ENCODE measurements around the gene TBC1D19. TPM values are rescaled to one million over a fixed set of nuclear protein-coding genes. Genes with fewer than 3 reads are reported as not detected.

The TBC1D19 gene
- total and polyA plus RNA-seq, 2 donors (not counting 1 experiment from before 2014, with no cell fraction given) = 1.8 to 11.0 TPM

DNA sequence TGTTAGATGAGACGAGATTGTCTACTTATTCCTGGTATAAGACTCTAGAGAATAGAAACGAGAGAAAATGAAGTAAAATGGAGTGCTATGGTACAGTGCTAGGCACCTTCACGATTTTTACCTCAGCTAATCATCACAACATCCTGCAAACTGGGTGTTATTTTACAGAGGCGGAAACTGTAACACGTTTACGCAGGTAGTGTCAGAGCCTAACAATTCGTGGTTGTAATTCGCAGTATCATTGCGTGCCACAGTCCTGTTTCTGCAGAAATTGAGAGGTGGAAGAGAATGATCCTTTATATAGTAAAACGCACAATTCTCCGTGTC is 383 bp upstream of the TBC1D19 start:
- no peak for DNase-seq

DNA sequence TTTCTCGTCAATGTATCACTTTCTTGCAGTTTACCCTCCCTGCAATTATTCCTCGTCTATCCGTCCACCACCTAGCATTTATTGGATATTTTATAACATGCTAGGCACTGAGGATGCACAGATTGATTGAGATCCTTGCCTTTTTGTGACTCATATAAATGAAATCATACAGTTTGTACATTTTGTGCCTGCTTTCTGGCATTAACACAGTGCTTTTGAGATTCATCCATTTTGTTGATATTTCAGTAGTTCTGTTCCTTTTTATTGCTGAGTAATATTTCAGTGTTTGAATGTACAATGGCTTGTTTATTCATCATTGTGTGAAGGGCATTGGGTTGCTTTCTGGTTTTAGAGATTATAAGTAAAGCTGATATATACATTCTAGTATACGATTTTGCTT is 841 bp downstream of the TBC1D19 start:
- ATAC-seq (ENCODE audit: low read depth) = no peak
- peak overlapping the region; percentile 96 for H2AFZ ChIP-seq (ENCODE audit: insufficient read depth, low read depth, low read length, poor library complexity, severe bottlenecking)

More for the DNA sequence above, 383 bp upstream of the TBC1D19 start:
- H3K4me2 ChIP-seq (replicated peaks; ENCODE audit: low read depth, low read length, poor library complexity, severe bottlenecking) = peak overlapping the region; percentile 77
- TF ChIP-seq, protein P1, sequence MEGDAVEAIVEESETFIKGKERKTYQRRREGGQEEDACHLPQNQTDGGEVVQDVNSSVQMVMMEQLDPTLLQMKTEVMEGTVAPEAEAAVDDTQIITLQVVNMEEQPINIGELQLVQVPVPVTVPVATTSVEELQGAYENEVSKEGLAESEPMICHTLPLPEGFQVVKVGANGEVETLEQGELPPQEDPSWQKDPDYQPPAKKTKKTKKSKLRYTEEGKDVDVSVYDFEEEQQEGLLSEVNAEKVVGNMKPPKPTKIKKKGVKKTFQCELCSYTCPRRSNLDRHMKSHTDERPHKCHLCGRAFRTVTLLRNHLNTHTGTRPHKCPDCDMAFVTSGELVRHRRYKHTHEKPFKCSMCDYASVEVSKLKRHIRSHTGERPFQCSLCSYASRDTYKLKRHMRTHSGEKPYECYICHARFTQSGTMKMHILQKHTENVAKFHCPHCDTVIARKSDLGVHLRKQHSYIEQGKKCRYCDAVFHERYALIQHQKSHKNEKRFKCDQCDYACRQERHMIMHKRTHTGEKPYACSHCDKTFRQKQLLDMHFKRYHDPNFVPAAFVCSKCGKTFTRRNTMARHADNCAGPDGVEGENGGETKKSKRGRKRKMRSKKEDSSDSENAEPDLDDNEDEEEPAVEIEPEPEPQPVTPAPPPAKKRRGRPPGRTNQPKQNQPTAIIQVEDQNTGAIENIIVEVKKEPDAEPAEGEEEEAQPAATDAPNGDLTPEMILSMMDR (IDR thresholded peaks at IDR 0.05) = no peak
- no peak for TF ChIP-seq EZH2 (IDR thresholded peaks at IDR 0.05; ENCODE audit: borderline replicate concordance, insufficient read depth, low read depth, low read length, poor library complexity, severe bottlenecking)
- H4K20me1 ChIP-seq (ENCODE audit: control insufficient read depth, insufficient read depth, low read length, poor library complexity, severe bottlenecking) = no peaks in the 10 kb centered on the region
- peak overlapping the region; percentile 85 to 87 for H3K27ac ChIP-seq (ENCODE audit: low read length in 2 of 2)
- peaks cover 9% of the 10 kb centered on the region for H3K79me2 ChIP-seq (ENCODE audit: control insufficient read depth, insufficient read depth, low read length)
- H3K27me3 Mint-ChIP-seq = peaks cover 7% of the 10 kb centered on the region
- ChIA-PET POLR2A (interaction anchor here (1.0 to 1.2 kb wide), 2 partner anchors 274 to 278 kb away, joined by 3 to 5 read pairs; partner anchors contain the start of gene STIM2), CTCF (interaction anchor here (0.7 to 2.3 kb wide), 6 partner anchors 9 to 1271 kb away, joined by 3 to 10 read pairs (median 3); partner anchors contain the start of gene ZCCHC4)
- H3K27me3 ChIP-seq (replicated peaks in 1 of 4; ENCODE audit: control extremely low read depth in 1 of 4, control insufficient read depth in 3 of 4, insufficient read depth in 4 of 4, low read length in 3 of 4) = no peaks in the 10 kb centered on the region
- H3K4me1 ChIP-seq (ENCODE audit: control insufficient read depth in 2 of 2, insufficient read depth in 2 of 2, low read length in 2 of 2) = peaks cover 11 to 13% of the 10 kb centered on the region in 2 donors
- H3K9me3 ChIP-seq (ENCODE audit: control extremely low read depth in 1 of 3, control insufficient read depth in 2 of 3, insufficient read depth in 1 of 3, low read length in 2 of 3) = no peaks in the 10 kb centered on the region
- H3K9ac ChIP-seq (ENCODE audit: low read length) = peak overlapping the region; percentile 82
- peaks cover 26% of the 10 kb centered on the region for H3K4me1 Mint-ChIP-seq
- 0% methylated on average over 2 of the region's 11 CpGs for WGBS (ENCODE audit: insufficient coverage)
- no peaks in the 10 kb centered on the region for H3K9me3 Mint-ChIP-seq (ENCODE audit: insufficient read depth)
- H3K36me3 ChIP-seq (replicated peaks in 1 of 2; ENCODE audit: control extremely low read depth in 1 of 2, control insufficient read depth in 1 of 2, extremely low read depth in 1 of 2, insufficient read depth in 2 of 2, low read length in 1 of 2) = no peaks in the 10 kb centered on the region
- intact Hi-C loops (cut with micrococcal nuclease) = loop anchor here (1.0 to 10.0 kb wide), 7 partner anchors 244 to 2001 kb away; partner anchors contain the start of genes DHX15, SEL1L3, STIM2 and ZCCHC4
- ATAC-seq (ENCODE audit: low read depth) = peak; percentile 60
- H3K4me3 Mint-ChIP-seq = peak overlapping the region; percentile 88
- H3K4me3 ChIP-seq (ENCODE audit: control extremely low read depth in 1 of 5, extremely low read depth in 1 of 5, insufficient read depth in 1 of 5, low read depth in 2 of 5, low read length in 4 of 5) = peak overlapping the region; percentile 43 to 92 (median 82)
- H3K27ac Mint-ChIP-seq = peak overlapping the region; percentile 91
- peak overlapping the region; percentile 96 for H2AFZ ChIP-seq (ENCODE audit: insufficient read depth, low read depth, low read length, poor library complexity, severe bottlenecking)

More for the DNA sequence above, 841 bp downstream of the TBC1D19 start:
- TF ChIP-seq EZH2 (IDR thresholded peaks at IDR 0.05; ENCODE audit: borderline replicate concordance, insufficient read depth, low read depth, low read length, poor library complexity, severe bottlenecking) = no peak
- TF ChIP-seq, protein P1 (IDR thresholded peaks at IDR 0.05) = no peak
- no peaks in the 10 kb centered on the region for H3K27me3 ChIP-seq (replicated peaks in 1 of 4; ENCODE audit: control extremely low read depth in 1 of 4, control insufficient read depth in 3 of 4, insufficient read depth in 4 of 4, low read length in 3 of 4)
- H3K4me2 ChIP-seq (replicated peaks; ENCODE audit: low read depth, low read length, poor library complexity, severe bottlenecking) = peak overlapping the region; percentile 77
- DNase-seq = no peak
- WGBS (ENCODE audit: insufficient coverage) = no CpG with 5 or more reads among the region's 4 CpGs
- peaks cover 20% of the 10 kb centered on the region for H3K79me2 ChIP-seq (ENCODE audit: control insufficient read depth, insufficient read depth, low read length)
- H3K9ac ChIP-seq (ENCODE audit: low read length) = peak overlapping the region; percentile 82
- H3K4me1 Mint-ChIP-seq = peaks cover 26% of the 10 kb centered on the region
- no peaks in the 10 kb centered on the region for H4K20me1 ChIP-seq (ENCODE audit: control insufficient read depth, insufficient read depth, low read length, poor library complexity, severe bottlenecking)
- no peaks in the 10 kb centered on the region for H3K9me3 ChIP-seq (ENCODE audit: control extremely low read depth in 1 of 3, control insufficient read depth in 2 of 3, insufficient read depth in 1 of 3, low read length in 2 of 3)
- H3K27me3 Mint-ChIP-seq = peaks cover 5% of the 10 kb centered on the region
- H3K36me3 ChIP-seq (replicated peaks in 1 of 2; ENCODE audit: control extremely low read depth in 1 of 2, control insufficient read depth in 1 of 2, extremely low read depth in 1 of 2, insufficient read depth in 2 of 2, low read length in 1 of 2) = no peaks in the 10 kb centered on the region
- peak overlapping the region; percentile 88 for H3K4me3 Mint-ChIP-seq
- intact Hi-C loops (cut with micrococcal nuclease) = loop anchor here (5.0 to 10.0 kb wide), 4 partner anchors 408 to 2002 kb away; partner anchors contain the start of genes DHX15, SEL1L3 and ZCCHC4
- peaks cover 11 to 13% of the 10 kb centered on the region in 2 donors for H3K4me1 ChIP-seq (ENCODE audit: control insufficient read depth in 2 of 2, insufficient read depth in 2 of 2, low read length in 2 of 2)
- CTCF ChIA-PET = interaction anchor here (0.6 to 2.3 kb wide), 6 partner anchors 10 to 1272 kb away, joined by 3 to 10 read pairs (median 5); partner anchors contain the start of gene ZCCHC4
- peak overlapping the region; percentile 43 to 92 (median 82) for H3K4me3 ChIP-seq (ENCODE audit: control extremely low read depth in 1 of 5, extremely low read depth in 1 of 5, insufficient read depth in 1 of 5, low read depth in 2 of 5, low read length in 4 of 5)
- H3K9me3 Mint-ChIP-seq (ENCODE audit: insufficient read depth) = no peaks in the 10 kb centered on the region
- peak overlapping the region; percentile 85 to 87 for H3K27ac ChIP-seq (ENCODE audit: low read length in 2 of 2)
- H3K27ac Mint-ChIP-seq = peak overlapping the region; percentile 91
- POLR2A ChIA-PET = interaction anchor here (0.7 to 1.2 kb wide), 3 partner anchors 28 to 276 kb away, joined by 3 to 5 read pairs (median 3); partner anchors contain the start of gene STIM2
